DOHH2 (cell line): Measurements from ENCODE around the gene PROM1.

Experiments used
- H3F3A ChIP-seq: fragments of 200-600 bp; sonication (generic), shearing (Covaris generic); 2 replicates; pipeline ENCODE4 v1.6.0; 2016; ENCODE audit warnings: antibody characterized with exemption, mild to moderate bottlenecking; ENCODE audit not compliant: control insufficient read depth, insufficient read depth
- H3K27ac ChIP-seq: fragments of 200-600 bp; sonication (generic); 2 replicates; pipeline ENCODE4 v1.5.1; 2014; ENCODE audit warnings: low read depth, mild to moderate bottlenecking, low read length, moderate library complexity
- H3K27me3 ChIP-seq: fragments of 200-600 bp; sonication (generic); 2 replicates; pipeline ENCODE4 v1.6.1; 2014; ENCODE audit warnings: mild to moderate bottlenecking, low read length, mixed read lengths; ENCODE audit not compliant: control insufficient read depth
- H3K36me3 ChIP-seq: fragments of 200-600 bp; sonication (generic); 2 replicates; pipeline ENCODE4 v1.6.1; 2014; ENCODE audit warnings: mild to moderate bottlenecking, low read length, moderate library complexity, mixed read lengths; ENCODE audit not compliant: control insufficient read depth
- H3K4me1 ChIP-seq: fragments of 200-600 bp; sonication (generic); 2 replicates; pipeline ENCODE4 v1.6.1; 2014; ENCODE audit warnings: mild to moderate bottlenecking, low read length, mixed read lengths; ENCODE audit not compliant: control insufficient read depth
- H3K4me2 ChIP-seq: fragments of 200-600 bp; sonication (generic); 2 replicates; pipeline ENCODE4 v1.6.0; 2014; ENCODE audit warnings: mild to moderate bottlenecking, low read length, moderate library complexity
- H3K4me3 ChIP-seq: fragments of 200-600 bp; sonication (generic); 2 replicates; pipeline ENCODE4 v1.5.1; 2014; ENCODE audit warnings: mild to moderate bottlenecking, low read length, mixed read lengths
- H3K79me2 ChIP-seq: fragments of 200-600 bp; sonication (generic); 2 replicates; pipeline ENCODE4 v1.6.1; 2014; ENCODE audit warnings: mild to moderate bottlenecking, low read length, mixed read lengths; ENCODE audit not compliant: control insufficient read depth
- H3K9me2 ChIP-seq: fragments of 200-600 bp; sonication (generic); replicated peaks from 2 replicates; pipeline ENCODE4 v1.6.1; 2014; ENCODE audit warnings: mild to moderate bottlenecking, low read length, mixed read lengths; ENCODE audit not compliant: control insufficient read depth
- H3K9me3 ChIP-seq: fragments of 200-600 bp; sonication (generic); 2 replicates; pipeline ENCODE4 v1.6.1; 2014; ENCODE audit warnings: antibody characterized with exemption, low read length, mixed read lengths; ENCODE audit not compliant: control insufficient read depth, insufficient read depth
- H4K20me1 ChIP-seq: fragments of 200-600 bp; sonication (generic); 2 replicates; pipeline ENCODE4 v1.6.0; 2014; ENCODE audit warnings: low read depth, mild to moderate bottlenecking, antibody characterized with exemption, low read length, moderate library complexity; ENCODE audit not compliant: control insufficient read depth, insufficient read depth
- EZH2phosphoT487 ChIP-seq: fragments of 200-600 bp; sonication (generic); IDR thresholded peaks from 2 replicates; pipeline ENCODE4 v1.6.1; 2017; ENCODE audit warnings: borderline replicate concordance, mild to moderate bottlenecking, antibody characterized with exemption, low read length, moderate library complexity, mixed read lengths
- TF ChIP-seq, protein P1 (sequence below): fragments of 200-600 bp; sonication (generic); IDR thresholded peaks from one replicate; pipeline ENCODE4 v1.5.1; 2014; ENCODE audit warnings: antibody characterized with exemption, mild to moderate bottlenecking, low read depth, low read length; ENCODE audit not compliant: poor library complexity, severe bottlenecking

Gene PROM1

DNA sequence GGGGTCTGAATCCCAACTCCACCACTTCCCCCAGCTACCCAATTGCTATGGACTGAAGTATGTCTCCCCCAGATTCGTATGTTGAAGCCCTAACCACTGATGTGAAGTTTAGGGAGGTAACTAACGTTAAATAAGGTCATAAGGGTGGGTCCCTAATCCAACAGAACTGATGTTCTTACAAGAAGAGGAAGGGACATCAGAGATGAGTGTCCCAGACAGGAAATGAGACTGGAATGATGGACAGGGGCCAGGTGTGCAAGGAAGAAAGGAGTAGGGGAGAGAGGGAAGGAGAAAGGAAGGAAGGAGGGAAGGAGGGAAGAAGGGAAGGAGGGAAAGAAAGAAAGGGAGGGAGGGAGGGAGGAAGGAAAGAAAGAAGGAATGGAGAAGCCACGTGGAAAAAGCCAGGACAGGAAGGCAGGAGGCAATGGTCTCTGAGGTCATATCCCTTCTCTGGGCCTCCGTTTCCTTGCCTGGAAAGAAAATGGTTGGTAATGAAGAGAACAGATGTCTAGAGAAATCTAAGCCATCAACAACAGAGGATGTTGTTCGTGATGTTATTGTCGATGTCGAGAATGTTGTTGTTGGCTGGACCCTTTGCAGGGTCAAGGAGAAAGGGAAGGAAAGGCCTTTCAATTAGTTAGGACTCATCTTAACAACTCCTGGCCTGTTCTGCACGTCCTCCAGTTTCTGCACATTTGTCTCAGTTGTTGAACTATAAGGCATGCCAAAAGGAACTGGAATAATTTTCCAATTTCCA lies 61.8 kb downstream of the PROM1 start:
- Histone ChIP-seq H3K36me3 (no peaks in the 10 kb centered on the region), H3K9me3 (no peaks in the 10 kb centered on the region), H3F3A (no peaks in the 10 kb centered on the region)

DNA sequence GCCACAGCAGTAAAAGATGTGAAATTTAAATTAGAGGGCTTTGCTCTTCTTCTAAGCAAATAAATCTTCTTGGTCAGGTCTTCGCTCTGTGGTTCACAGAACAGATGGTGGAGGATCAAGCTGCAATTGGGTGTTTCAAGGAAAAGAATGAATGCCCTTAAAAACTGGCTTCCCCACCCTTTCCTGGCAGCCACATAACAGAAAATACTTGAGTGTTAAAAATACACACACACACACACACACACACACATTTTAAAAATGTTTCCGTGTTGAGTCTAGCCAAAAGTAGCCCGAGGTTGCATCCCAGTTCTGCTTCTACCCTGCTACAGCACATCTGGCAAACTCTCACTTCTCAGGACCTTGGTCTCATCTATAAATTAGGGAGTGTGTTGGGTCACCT lies 64.2 kb downstream of the PROM1 start:
- H3K9me2 ChIP-seq: no peaks in the 10 kb centered on the region
- H3K4me3 ChIP-seq: no peak overlapping the region
- TF ChIP-seq, protein P1, sequence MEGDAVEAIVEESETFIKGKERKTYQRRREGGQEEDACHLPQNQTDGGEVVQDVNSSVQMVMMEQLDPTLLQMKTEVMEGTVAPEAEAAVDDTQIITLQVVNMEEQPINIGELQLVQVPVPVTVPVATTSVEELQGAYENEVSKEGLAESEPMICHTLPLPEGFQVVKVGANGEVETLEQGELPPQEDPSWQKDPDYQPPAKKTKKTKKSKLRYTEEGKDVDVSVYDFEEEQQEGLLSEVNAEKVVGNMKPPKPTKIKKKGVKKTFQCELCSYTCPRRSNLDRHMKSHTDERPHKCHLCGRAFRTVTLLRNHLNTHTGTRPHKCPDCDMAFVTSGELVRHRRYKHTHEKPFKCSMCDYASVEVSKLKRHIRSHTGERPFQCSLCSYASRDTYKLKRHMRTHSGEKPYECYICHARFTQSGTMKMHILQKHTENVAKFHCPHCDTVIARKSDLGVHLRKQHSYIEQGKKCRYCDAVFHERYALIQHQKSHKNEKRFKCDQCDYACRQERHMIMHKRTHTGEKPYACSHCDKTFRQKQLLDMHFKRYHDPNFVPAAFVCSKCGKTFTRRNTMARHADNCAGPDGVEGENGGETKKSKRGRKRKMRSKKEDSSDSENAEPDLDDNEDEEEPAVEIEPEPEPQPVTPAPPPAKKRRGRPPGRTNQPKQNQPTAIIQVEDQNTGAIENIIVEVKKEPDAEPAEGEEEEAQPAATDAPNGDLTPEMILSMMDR: no peak
- no peak for TF ChIP-seq EZH2phosphoT487
- H4K20me1 ChIP-seq: no peaks in the 10 kb centered on the region
- no peaks in the 10 kb centered on the region for H3F3A ChIP-seq
- H3K9me3 ChIP-seq: no peaks in the 10 kb centered on the region
- H3K27me3 ChIP-seq: peaks cover 4% of the 10 kb centered on the region; the same call in 1 of the 2 replicates
- H3K4me2 ChIP-seq: no peak overlapping the region
- H3K4me1 ChIP-seq: no peaks in the 10 kb centered on the region
- H3K27ac ChIP-seq: no peak overlapping the region
- no peaks in the 10 kb centered on the region for H3K36me3 ChIP-seq
- H3K79me2 ChIP-seq: no peaks in the 10 kb centered on the region

More for the DNA sequence above, 61.8 kb downstream of the PROM1 start:
- no peaks in the 10 kb centered on the region for H3K4me1 ChIP-seq
- no peak overlapping the region for H3K27ac ChIP-seq
- H3K4me2 ChIP-seq: no peak overlapping the region
- H3K4me3 ChIP-seq: no peak overlapping the region
- no peaks in the 10 kb centered on the region for H3K9me2 ChIP-seq
- peaks cover 2% of the 10 kb centered on the region; the same call in 1 of the 2 replicates for H4K20me1 ChIP-seq
- H3K79me2 ChIP-seq: no peaks in the 10 kb centered on the region
- peaks cover 17% of the 10 kb centered on the region for H3K27me3 ChIP-seq
- TF ChIP-seq EZH2phosphoT487: no peak
- TF ChIP-seq, protein P1: no peak

DNA sequence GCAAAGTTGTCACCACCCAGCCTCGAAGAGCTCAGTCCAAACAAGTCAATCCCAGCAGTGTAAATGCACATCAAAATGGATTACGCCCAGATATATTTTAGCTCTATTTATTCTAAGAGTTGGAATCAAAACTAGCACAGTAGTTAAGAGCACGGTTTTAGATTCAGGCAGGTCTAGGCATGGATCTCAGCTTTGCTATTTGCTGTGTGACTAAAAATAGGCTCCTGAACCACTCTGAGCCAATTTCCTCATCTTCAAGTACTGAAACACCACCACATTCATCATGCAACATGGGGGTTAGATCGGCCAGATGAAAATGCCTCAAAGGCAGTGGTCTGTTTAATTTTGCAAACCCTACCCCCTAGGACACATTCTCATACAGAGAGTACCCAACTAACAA lies 65.0 kb downstream of the PROM1 start:
- TF ChIP-seq EZH2phosphoT487: no peak
- TF ChIP-seq, protein P1: no peak
- no peak overlapping the region for H3K4me3 ChIP-seq
- H3K27ac ChIP-seq: no peak overlapping the region
- H3K36me3 ChIP-seq: no peaks in the 10 kb centered on the region
- H3K9me3 ChIP-seq: no peaks in the 10 kb centered on the region
- peaks cover 3% of the 10 kb centered on the region; the same call in 1 of the 2 replicates for H3K27me3 ChIP-seq
- H3K79me2 ChIP-seq: no peaks in the 10 kb centered on the region
- H4K20me1 ChIP-seq: no peaks in the 10 kb centered on the region
- no peaks in the 10 kb centered on the region for H3K4me1 ChIP-seq
- no peak overlapping the region for H3K4me2 ChIP-seq
- H3K9me2 ChIP-seq: no peaks in the 10 kb centered on the region
- no peaks in the 10 kb centered on the region for H3F3A ChIP-seq
